HCT116 (cell line): ENCODE measurements around the gene CCR7. TPM values are rescaled to one million over a fixed set of nuclear protein-coding genes. Genes with fewer than 3 reads are reported as not detected.

Experiments used
- ATAC-seq: fragments of 200-7000 bp; cut with Tn5 transposase; 2 replicates; pipeline ENCODE4 v1.9.1; 2020; ENCODE audit warnings: mild to moderate bottlenecking, moderate library complexity
- BruUV-seq: library from RNA; stranded (reverse); fragments of 400-500 nt; replicated peaks from 2 replicates; lab custom pipeline; 2021; lab: Mats Ljungman, UMichigan
- CTCF ChIA-PET: fragments of 300-600 bp; sonication (Branson Sonifier 250); formaldehyde crosslinking; loops from one replicate; lab custom pipeline; 2021; ENCODE audit warnings: antibody characterized with exemption; lab: Charles Lee
- POLR2A ChIA-PET: fragments of 300-600, 350-600 bp; sonication (Branson Sonifier 250); formaldehyde crosslinking; loops from one replicate; lab custom pipeline; 2021; ENCODE audit warnings: antibody characterized with exemption; lab: Charles Lee
- RAD21 ChIA-PET, 2 experiments: fragments of 300-600 bp; sonication (Branson Sonifier 250); formaldehyde crosslinking; loops; one replicate each; lab custom pipeline; 2023; ENCODE audit warnings: low total read pairs in 2 of 2; ENCODE audit not compliant: uncharacterized antibody in 2 of 2, unreplicated experiment in 2 of 2, low non-redundant PET in 1 of 2; lab: Charles Lee
- DNase-seq: peaks from one replicate; pipeline ENCODE4 v3.0.0-alpha.2; 2010; ENCODE audit warnings: low read depth, low spot score
- H2AFZ ChIP-seq: fragments of 200-600 bp; shearing (Covaris generic), sonication (generic); 2 replicates; pipeline ENCODE4 v1.6.1; 2017; ENCODE audit warnings: low read depth, mixed run types, mixed read lengths, antibody characterized with exemption, low read length; ENCODE audit not compliant: poor library complexity, severe bottlenecking
- H3K27ac ChIP-seq: 2 replicates; pipeline ENCODE4 v1.5.1; 2012; ENCODE audit warnings: low read depth, low read length
- H3K27me3 ChIP-seq: fragments of 200-600 bp; sonication (generic); 2 replicates; pipeline ENCODE4 v1.6.1; 2016; ENCODE audit warnings: mixed run types, low read length, mixed read lengths; ENCODE audit not compliant: insufficient read depth
- H3K36me3 ChIP-seq, 2 experiments: fragments of 200-500 bp in 1 of 2; fragments of 200-600 bp in 1 of 2; sonication (Bioruptor generic) in 1 of 2; sonication (generic) in 1 of 2; 2 replicates each; pipeline versions ENCODE4 v1.5.1 to v1.6.1; 2014 to 2016; ENCODE audit warnings: low read length in 2 of 2, inconsistent platforms in 1 of 2, mixed read lengths in 1 of 2, mixed run types in 1 of 2; ENCODE audit not compliant: insufficient read depth in 2 of 2, control insufficient read depth in 1 of 2
- H3K4me1 ChIP-seq, 2 experiments: fragments of 200-600 bp in 1 of 2; sonication (generic) in 1 of 2; 2 replicates each; pipeline versions ENCODE4 v1.5.1 to v1.6.1; 2012 to 2017; ENCODE audit warnings: low read length in 2 of 2, inconsistent platforms in 1 of 2, mild to moderate bottlenecking in 1 of 2, mixed read lengths in 1 of 2, mixed run types in 1 of 2, moderate library complexity in 1 of 2; ENCODE audit not compliant: insufficient read depth in 2 of 2, control insufficient read depth in 1 of 2
- H3K4me2 ChIP-seq: fragments of 200-600 bp; sonication (generic); 2 replicates; pipeline ENCODE4 v1.6.1; 2017; ENCODE audit warnings: mixed run types, low read length, mixed read lengths
- H3K4me3 ChIP-seq, 2 experiments: fragments of 200-600 bp in 1 of 2; sonication (generic) in 1 of 2; replicated peaks in 1 of 2; 2 replicates each; pipeline ENCODE4 v1.5.1; 2011 to 2016; ENCODE audit warnings: low read length in 2 of 2, control low read depth in 1 of 2, low read depth in 1 of 2, mild to moderate bottlenecking in 1 of 2, mixed read lengths in 1 of 2, mixed run types in 1 of 2
- H3K79me2 ChIP-seq: fragments of 200-600 bp; sonication (generic); 2 replicates; pipeline ENCODE4 v1.6.1; 2017; ENCODE audit warnings: mild to moderate bottlenecking, mixed run types, low read length, moderate library complexity, mixed read lengths; ENCODE audit not compliant: insufficient read depth
- H3K9ac ChIP-seq: fragments of 200-600 bp; sonication (generic); 2 replicates; pipeline ENCODE4 v1.6.1; 2016; ENCODE audit warnings: low read length, mixed read lengths
- H3K9me2 ChIP-seq: fragments of 200-600 bp; sonication (generic), shearing (Covaris generic); 2 replicates; pipeline ENCODE4 v1.6.1; 2017; ENCODE audit warnings: mixed run types, mild to moderate bottlenecking, moderate library complexity; ENCODE audit not compliant: insufficient read depth
- H3K9me3 ChIP-seq, 2 experiments: fragments of 200-500 bp in 1 of 2; fragments of 200-600 bp in 1 of 2; sonication (Bioruptor generic) in 1 of 2; sonication (generic) in 1 of 2; 2 replicates each; pipeline ENCODE4 v1.6.1; 2014 to 2017; ENCODE audit warnings: low read length in 2 of 2, mixed read lengths in 2 of 2, inconsistent platforms in 1 of 2, low read depth in 1 of 2, mild to moderate bottlenecking in 1 of 2, mixed run types in 1 of 2, moderate library complexity in 1 of 2; ENCODE audit not compliant: control insufficient read depth in 1 of 2, insufficient read depth in 1 of 2
- H4K20me1 ChIP-seq: fragments of 200-600 bp; sonication (generic), shearing (Covaris generic); 2 replicates; pipeline ENCODE4 v1.6.1; 2017; ENCODE audit warnings: mixed run types, mild to moderate bottlenecking, moderate library complexity; ENCODE audit not compliant: insufficient read depth
- ELF1 ChIP-seq: IDR thresholded peaks from 2 replicates; pipeline ENCODE4 v1.6.1; 2012; ENCODE audit warnings: low read depth, borderline replicate concordance
- POLR2A ChIP-seq: IDR thresholded peaks from 2 replicates; pipeline ENCODE4 v1.7.0; 2011; ENCODE audit warnings: borderline replicate concordance; ENCODE audit not compliant: insufficient read depth, insufficient read length; ENCODE audit errors: extremely low read depth
- REST ChIP-seq: IDR thresholded peaks from 2 replicates; pipeline ENCODE4 v1.6.1; 2012; ENCODE audit warnings: low read depth
- SIN3A ChIP-seq: IDR thresholded peaks from 2 replicates; pipeline ENCODE4 v1.6.1; 2012; ENCODE audit warnings: low read depth
- YY1 ChIP-seq: IDR thresholded peaks from 2 replicates; pipeline ENCODE4 v1.6.1; 2011; ENCODE audit warnings: low read length, low read depth, moderate library complexity, mild to moderate bottlenecking; ENCODE audit not compliant: insufficient replicate concordance; ENCODE audit errors: extremely low read depth
- ZFX ChIP-seq: fragments of 450-650 bp; IDR thresholded peaks from 2 replicates; pipeline ENCODE4 v1.6.1; 2017
- intact Hi-C: fragments of 100-400 bp; cut with micrococcal nuclease; formaldehyde crosslinking; loops from 2 replicates; pipeline ENCODE4 v1.10.0; 2022
- total RNA-seq: library from RNA; stranded (reverse); gene quantifications from one replicate; pipeline ENCODE4 v1.2.1, GENCODE V29; 2021; ENCODE audit not compliant: unreplicated experiment

CCR7 gene
- total RNA-seq, 1 experiment from 2014 or later: 0.69 TPM

GRCh38 chr17:40517981-40518380 is 47.3 kb downstream of the CCR7 start:
- RAD21 ChIA-PET: interaction anchor here in 1 of 2 experiments (0.6 kb wide), 1 partner anchor 1267 kb away, joined by 3 read pairs; no protein-coding TSS in a partner anchor
- ATAC-seq (no peak), DNase-seq (no peak)
- peaks cover 77 to 100% of the 10 kb centered on the region in 2 experiments for H3K4me1 ChIP-seq
- H3K9ac ChIP-seq: peak overlapping the region; percentile 61
- POLR2A ChIA-PET: interaction anchor here (1.3 to 2.4 kb wide), 3 partner anchors 10 to 16 kb away, joined by 6 to 11 read pairs (median 9); partner anchors contain the start of gene TNS4
- intact Hi-C loops: no loop called here
- H3K79me2 ChIP-seq: no peaks in the 10 kb centered on the region
- no peaks in the 10 kb centered on the region for H3K9me3 ChIP-seq
- peak overlapping the region; percentile 84 for H3K4me2 ChIP-seq
- CTCF ChIA-PET: interaction anchor here (0.6 kb wide), 1 partner anchor 42 kb away, joined by 3 read pairs; no protein-coding TSS in a partner anchor
- no peak overlapping the region for H2AFZ ChIP-seq
- no peaks in the 10 kb centered on the region for H3K9me2 ChIP-seq
- H3K27me3 ChIP-seq: no peaks in the 10 kb centered on the region
- H4K20me1 ChIP-seq: no peaks in the 10 kb centered on the region
- TF ChIP-seq REST (no peak), ELF1 (no peak), ZFX (no peak), SIN3A (no peak), YY1 (no peak), POLR2A (no peak)
- BruUV-seq: no TSS peak
- peak overlapping the region; percentile 83 for H3K27ac ChIP-seq
- no peaks in the 10 kb centered on the region for H3K36me3 ChIP-seq
- H3K4me3 ChIP-seq: peak overlapping the region in 1 of 2 experiments; percentile 40; a peak in 2 of 4 replicates
